CD4-positive, alpha-beta T cell (primary cell): ENCODE measurements around the gene OGFOD2. TPM values are rescaled to one million over a fixed set of nuclear protein-coding genes. Genes with fewer than 3 reads are reported as not detected.

Source experiments
- ATAC-seq: fragments of 200-7000 bp; cut with Tn5 transposase; one replicate; pipeline ENCODE4 v1.10.0; 2022; ENCODE audit warnings: mild to moderate bottlenecking; ENCODE audit not compliant: poor library complexity
- CTCF ChIA-PET: fragments of 350-600 bp; sonication (Branson Sonifier 250); formaldehyde crosslinking; loops from one replicate; lab custom pipeline; 2021; ENCODE audit warnings: antibody characterized with exemption, inconsistent platforms; lab: Charles Lee
- POLR2A ChIA-PET: fragments of 350-600 bp; sonication (Branson Sonifier 250); formaldehyde crosslinking; loops from one replicate; lab custom pipeline; 2021; ENCODE audit warnings: antibody characterized with exemption, inconsistent platforms; lab: Charles Lee
- DNase-seq, 14 experiments: peaks; one replicate each; pipeline ENCODE4 v3.0.0-alpha.2; 2013 to 2020; ENCODE audit warnings: mixed read lengths in 2 of 14
- H3K27ac ChIP-seq, 2 donors: one replicate each; pipeline versions ENCODE4 v1.5.1 to v1.7.0; 2013; ENCODE audit warnings: low read length in 2 of 2, low read depth in 1 of 2, mild to moderate bottlenecking in 1 of 2
- H3K27me3 ChIP-seq, 2 experiments: 1 replicate in 1 of 2; 2 replicates in 1 of 2; pipeline versions ENCODE4 v1.6.1 to v1.7.0; 2013; ENCODE audit warnings: low read length in 2 of 2, control low read depth in 1 of 2, mild to moderate bottlenecking in 1 of 2, moderate library complexity in 1 of 2; ENCODE audit not compliant: insufficient read depth in 2 of 2, control insufficient read depth in 1 of 2
- H3K36me3 ChIP-seq: one replicate; pipeline ENCODE4 v1.6.1; 2013; ENCODE audit warnings: low read length, control low read depth; ENCODE audit not compliant: insufficient read depth
- H3K4me1 ChIP-seq: one replicate; pipeline ENCODE4 v1.6.1; 2013; ENCODE audit warnings: low read length, control low read depth; ENCODE audit not compliant: insufficient read depth
- H3K4me3 ChIP-seq: one replicate; pipeline ENCODE4 v1.5.1; 2013; ENCODE audit warnings: mild to moderate bottlenecking, low read length, moderate library complexity
- H3K9me3 ChIP-seq, 2 experiments: 1 replicate in 1 of 2; 2 replicates in 1 of 2; pipeline versions ENCODE4 v1.6.1 to v1.7.0; 2013; ENCODE audit warnings: low read length in 2 of 2, mild to moderate bottlenecking in 2 of 2, control low read depth in 1 of 2, moderate library complexity in 1 of 2; ENCODE audit not compliant: control insufficient read depth in 1 of 2, insufficient read depth in 1 of 2
- H3K27ac Mint-ChIP-seq: one replicate; pipeline ENCODE4 v1.8.0; 2020; ENCODE audit warnings: mixed read lengths
- H3K27me3 Mint-ChIP-seq: one replicate; pipeline ENCODE4 v1.8.0; 2021; ENCODE audit warnings: mixed read lengths
- H3K36me3 Mint-ChIP-seq: one replicate; pipeline ENCODE4 v1.8.0; 2021; ENCODE audit warnings: low read depth, mixed read lengths
- H3K4me1 Mint-ChIP-seq: one replicate; pipeline ENCODE4 v1.8.0; 2021; ENCODE audit warnings: low read depth, mixed read lengths
- H3K4me3 Mint-ChIP-seq: one replicate; pipeline ENCODE4 v1.8.0; 2020; ENCODE audit warnings: mild to moderate bottlenecking, mixed read lengths
- H3K9me3 Mint-ChIP-seq: one replicate; pipeline ENCODE4 v1.8.0; 2020; ENCODE audit warnings: mixed read lengths
- CTCF ChIP-seq: fragments of 200-600 bp; IDR thresholded peaks from one replicate; pipeline ENCODE4 v1.8.0; 2022; ENCODE audit warnings: antibody characterized with exemption, mild to moderate bottlenecking
- intact Hi-C, 2 experiments: fragments of 100-400 bp; cut with DNase I in 1 of 2; cut with micrococcal nuclease in 1 of 2; formaldehyde crosslinking; loops; one replicate each; pipeline versions ENCODE4 v1.15.1 to v1.9.0; 2023 to 2025; cut with DNase I, micrococcal nuclease
- total RNA-seq, 174 experiments: library from RNA in 2 of 174; stranded (reverse) in 2 of 174; gene quantifications; one replicate each; pipeline ENCODE4 v1.2.3 and lab custom pipeline; 2021 to 2026

Gene OGFOD2
- total RNA-seq, 2 experiments from 2014 or later: 12.0 to 14.9 TPM

DNA sequence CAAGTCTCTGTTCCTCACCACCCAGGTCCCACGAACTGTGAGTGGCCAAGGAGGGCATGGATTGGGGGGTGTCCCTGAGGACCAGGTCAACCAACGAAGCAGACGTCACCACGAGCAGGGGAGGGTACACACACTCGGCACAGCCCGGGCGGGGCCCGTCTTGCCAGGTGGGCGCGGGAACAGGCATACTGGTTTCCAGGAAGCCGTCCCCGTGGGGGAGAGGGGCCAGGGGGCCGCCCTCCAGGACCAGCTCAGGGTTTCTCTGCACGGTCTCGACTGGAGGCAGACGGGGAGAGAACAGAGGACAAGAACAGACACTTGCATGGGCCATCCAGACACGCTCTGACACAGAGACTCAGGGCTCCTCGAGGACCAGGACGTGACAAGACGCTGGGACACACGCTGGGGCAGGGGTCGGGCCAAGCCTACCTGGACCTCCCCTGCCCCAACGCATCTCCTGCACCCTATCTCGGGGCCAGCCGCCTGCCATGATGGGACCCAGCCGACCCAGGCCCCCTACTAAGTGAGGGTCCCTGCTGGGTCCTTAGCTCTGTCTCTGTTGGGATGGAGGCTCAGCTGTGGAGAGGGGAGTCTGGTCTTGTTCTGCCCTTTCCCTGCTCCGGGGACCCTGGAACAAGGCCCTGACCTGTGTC, 16.7 kb downstream of the OGFOD2 start:
- DNase-seq (no peak), ATAC-seq (no peak)
- H3K4me1 ChIP-seq: no peaks in the 10 kb centered on the region
- CTCF ChIA-PET: no interaction called here
- POLR2A ChIA-PET: no interaction called here
- Mint-ChIP-seq H3K36me3 (peaks cover 16% of the 10 kb centered on the region), H3K4me1 (no peaks in the 10 kb centered on the region), H3K9me3 (no peaks in the 10 kb centered on the region), H3K27me3 (no peaks in the 10 kb centered on the region), H3K4me3 (no peak overlapping the region), H3K27ac (no peak overlapping the region)
- intact Hi-C loops: no loop called here
- no peak overlapping the region for H3K4me3 ChIP-seq
- no peaks in the 10 kb centered on the region for H3K9me3 ChIP-seq
- H3K27ac ChIP-seq: no peak overlapping the region
- no peaks in the 10 kb centered on the region for H3K27me3 ChIP-seq
- no peak for TF ChIP-seq CTCF
- H3K36me3 ChIP-seq: peaks cover 23% of the 10 kb centered on the region

DNA sequence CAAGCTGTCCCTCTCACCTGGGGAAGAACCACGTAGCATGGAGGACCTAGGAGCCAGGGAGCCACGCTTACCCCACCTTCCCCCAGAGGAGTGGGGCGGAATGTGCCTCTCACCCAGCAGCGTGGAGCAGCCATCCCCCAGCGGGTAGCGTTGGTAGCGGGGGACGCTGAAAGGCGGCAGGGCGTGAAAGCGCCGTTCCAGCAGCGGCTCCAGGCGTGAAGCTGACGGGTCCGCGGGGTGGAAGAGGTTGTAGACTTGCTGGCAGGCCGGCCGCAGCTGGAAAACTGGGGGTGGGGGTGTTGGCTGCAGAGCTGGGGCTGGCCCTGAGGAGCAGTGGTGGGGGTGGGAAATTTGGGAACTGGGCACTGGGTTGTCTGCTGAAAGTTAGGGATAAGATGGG, 17.3 kb downstream of the OGFOD2 start:
- H3K27ac ChIP-seq: no peak overlapping the region
- no peaks in the 10 kb centered on the region for H3K9me3 Mint-ChIP-seq
- no peaks in the 10 kb centered on the region for H3K27me3 ChIP-seq
- no peak for TF ChIP-seq CTCF
- ChIA-PET CTCF (no interaction called here), POLR2A (no interaction called here)
- ATAC-seq: no peak
- no peak overlapping the region for H3K27ac Mint-ChIP-seq
- H3K9me3 ChIP-seq: no peaks in the 10 kb centered on the region
- no peak overlapping the region for H3K4me3 Mint-ChIP-seq
- peaks cover 9% of the 10 kb centered on the region for H3K36me3 Mint-ChIP-seq
- no peaks in the 10 kb centered on the region for H3K27me3 Mint-ChIP-seq
- intact Hi-C loops: no loop called here
- no peak overlapping the region for H3K4me3 ChIP-seq
- H3K4me1 ChIP-seq: no peaks in the 10 kb centered on the region
- no peaks in the 10 kb centered on the region for H3K4me1 Mint-ChIP-seq
- no peak for DNase-seq
- peaks cover 21% of the 10 kb centered on the region for H3K36me3 ChIP-seq

DNA sequence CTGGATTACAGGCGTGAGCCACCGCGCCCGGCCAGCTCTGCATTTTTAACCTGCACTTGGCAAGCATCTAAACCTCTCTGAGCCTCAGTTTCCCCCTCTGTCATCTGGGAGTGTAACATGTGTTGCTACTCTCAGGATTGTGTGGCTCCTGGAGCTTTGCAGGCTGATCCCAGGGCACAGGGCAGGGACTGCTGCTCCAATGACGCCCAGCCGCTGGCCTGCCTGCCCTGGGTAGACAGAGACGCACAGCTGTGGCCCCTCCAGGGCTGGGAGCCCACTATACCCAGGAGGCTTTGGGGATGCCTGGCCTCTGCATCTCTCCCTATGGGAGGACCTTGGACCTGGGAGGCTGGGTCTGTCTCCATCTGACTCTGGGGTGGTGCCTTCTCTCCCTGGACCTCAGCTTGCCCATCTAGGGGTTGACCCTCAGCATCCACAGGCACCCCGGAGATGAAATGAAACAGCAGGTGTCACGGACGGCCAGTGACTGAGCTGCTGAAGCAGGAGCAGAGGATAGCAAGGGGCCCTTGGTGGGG, 19.2 kb downstream of the OGFOD2 start:
- H3K9me3 ChIP-seq: no peaks in the 10 kb centered on the region
- peaks cover 16% of the 10 kb centered on the region for H3K36me3 ChIP-seq
- no peak overlapping the region for H3K27ac ChIP-seq
- H3K9me3 Mint-ChIP-seq: no peaks in the 10 kb centered on the region
- ATAC-seq (no peak), DNase-seq (no peak)
- no peak overlapping the region for H3K4me3 Mint-ChIP-seq
- H3K4me1 Mint-ChIP-seq: no peaks in the 10 kb centered on the region
- no peaks in the 10 kb centered on the region for H3K27me3 ChIP-seq
- POLR2A ChIA-PET: interaction anchor here (0.5 kb wide), 1 partner anchor 199 kb away, joined by 3 read pairs; no protein-coding TSS in a partner anchor
- no peak for TF ChIP-seq CTCF
- intact Hi-C loops: no loop called here
- no peaks in the 10 kb centered on the region for H3K4me1 ChIP-seq
- H3K36me3 Mint-ChIP-seq: no peaks in the 10 kb centered on the region
- H3K4me3 ChIP-seq: no peak overlapping the region
- CTCF ChIA-PET: no interaction called here
- no peak overlapping the region for H3K27ac Mint-ChIP-seq
- H3K27me3 Mint-ChIP-seq: no peaks in the 10 kb centered on the region
